Renal cortical epithelial cell (primary cell): ENCODE results near the gene SERF2. TPM values are rescaled to one million over a fixed set of nuclear protein-coding genes. Genes with fewer than 3 reads are reported as not detected.
A peak's percentile ranks its signal among the peaks of the same experiment; 100 is the strongest.
"Not testable (repeated sequence)": the region's sequence is repeated elsewhere in the genome, so short reads cannot be mapped to it uniquely, and the experiment has no call there.

ENCODE experiments used
- DNase-seq: peaks from one replicate; pipeline ENCODE4 v3.0.0-alpha.2; 2011; ENCODE audit warnings: low read depth
- total RNA-seq: library from RNA; depleted of rRNA; stranded (reverse); fragments of >200 nt; gene quantifications from 2 replicates; pipeline ENCODE4 v1.2.3, GENCODE V29; 2014

SERF2 gene
- total RNA-seq, 1 donor from 2014 or later: 780 TPM

DNA sequence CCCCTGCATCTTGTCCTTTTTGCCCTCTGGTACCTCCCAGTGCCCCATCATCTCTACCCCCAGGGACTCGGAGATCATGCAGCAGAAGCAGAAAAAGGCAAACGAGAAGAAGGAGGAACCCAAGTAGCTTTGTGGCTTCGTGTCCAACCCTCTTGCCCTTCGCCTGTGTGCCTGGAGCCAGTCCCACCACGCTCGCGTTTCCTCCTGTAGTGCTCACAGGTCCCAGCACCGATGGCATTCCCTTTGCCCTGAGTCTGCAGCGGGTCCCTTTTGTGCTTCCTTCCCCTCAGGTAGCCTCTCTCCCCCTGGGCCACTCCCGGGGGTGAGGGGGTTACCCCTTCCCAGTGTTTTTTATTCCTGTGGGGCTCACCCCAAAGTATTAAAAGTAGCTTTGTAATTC lies 1.5 kb downstream of the SERF2 start:
- DNase-seq: no peak

- no peak for DNase-seq
These were observed 2.3 kb downstream of the SERF2 start for GRCh38 chr15:43794269-43795037.

DNA sequence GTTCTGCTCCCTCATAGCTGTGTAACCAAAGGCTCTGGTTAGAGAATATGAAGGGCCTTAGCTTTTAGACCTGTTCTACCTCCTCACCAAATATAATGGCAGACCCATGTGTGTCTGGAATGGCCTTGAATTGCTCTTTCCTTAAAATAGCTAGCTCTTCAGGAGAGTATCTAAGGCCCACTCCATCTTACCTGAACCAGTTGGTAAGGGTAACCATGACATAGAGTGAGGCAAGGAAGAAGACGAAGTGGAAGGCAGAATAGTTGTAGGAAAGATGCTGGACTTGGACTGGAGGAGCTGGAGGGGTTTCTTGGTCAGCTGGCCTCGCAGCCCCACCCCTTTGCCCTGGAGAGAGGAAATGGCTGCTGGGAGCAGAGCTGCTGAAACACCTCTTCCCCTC lies 3.1 kb downstream of the SERF2 start:
- no peak for DNase-seq

GRCh38 chr15:43795997-43796396 lies 3.9 kb downstream of the SERF2 start:
- DNase-seq: no peak

DNA sequence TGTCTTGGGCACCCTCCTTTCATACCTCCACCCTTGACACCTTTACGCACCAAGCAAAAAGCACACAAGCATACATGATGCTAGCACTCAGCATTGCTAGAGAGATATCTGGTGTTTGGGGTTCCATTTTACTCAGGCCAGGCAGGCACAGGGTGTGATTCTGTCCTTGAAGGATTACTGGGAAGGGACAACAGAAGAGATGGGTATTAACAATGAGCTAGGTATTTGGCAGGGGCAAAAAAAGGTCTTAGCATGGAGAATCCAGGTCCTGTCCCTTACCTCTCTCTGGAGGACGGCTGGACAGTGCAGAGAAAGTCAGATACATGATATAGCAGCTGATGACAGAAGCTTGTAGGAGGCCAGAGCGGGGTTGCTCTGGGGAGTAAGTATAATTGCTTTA lies 4.4 kb downstream of the SERF2 start:
- no peak for DNase-seq

- no peak for DNase-seq
These were observed 7.3 kb downstream of the SERF2 start for GRCh38 chr15:43799209-43799944.

- no peak for DNase-seq
These were observed 7.8 kb downstream of the SERF2 start, which contains the start of gene SERINC4 for GRCh38 chr15:43799945-43800285. SERINC4 (minus strand) TSS chr15:43800220; CDS start chr15:43799986, 234 bp downstream.

GRCh38 chr15:43800286-43801141 lies 8.4 kb downstream of the SERF2 start, which contains the start of gene HYPK:
HYPK (plus strand) TSS chr15:43800599; CDS start chr15:43800623, 24 bp downstream.
- peak; percentile 79 for DNase-seq

GRCh38 chr15:43802676-43803075 lies 10.6 kb downstream of the SERF2 start:
- not testable (repeated sequence) for DNase-seq

- no peak for DNase-seq
These were observed 16.4 kb downstream of the SERF2 start for GRCh38 chr15:43808435-43808950.

- DNase-seq: no peak
These were observed 17.0 kb downstream of the SERF2 start for GRCh38 chr15:43808960-43809678.

- DNase-seq: not testable (repeated sequence)
These were observed 22.9 kb downstream of the SERF2 start for GRCh38 chr15:43815064-43815463.

- DNase-seq: no peak
These were observed 29.4 kb downstream of the SERF2 start for GRCh38 chr15:43821505-43821904.

GRCh38 chr15:43824302-43825246 lies 32.5 kb downstream of the SERF2 start, which contains the start of gene MFAP1:
MFAP1 (minus strand) TSS chr15:43824690; CDS start chr15:43824569, 121 bp downstream.
- peak; percentile 97 for DNase-seq

GRCh38 chr15:43825305-43825704 lies 33.2 kb downstream of the SERF2 start:
- DNase-seq: not testable (repeated sequence)

DNA sequence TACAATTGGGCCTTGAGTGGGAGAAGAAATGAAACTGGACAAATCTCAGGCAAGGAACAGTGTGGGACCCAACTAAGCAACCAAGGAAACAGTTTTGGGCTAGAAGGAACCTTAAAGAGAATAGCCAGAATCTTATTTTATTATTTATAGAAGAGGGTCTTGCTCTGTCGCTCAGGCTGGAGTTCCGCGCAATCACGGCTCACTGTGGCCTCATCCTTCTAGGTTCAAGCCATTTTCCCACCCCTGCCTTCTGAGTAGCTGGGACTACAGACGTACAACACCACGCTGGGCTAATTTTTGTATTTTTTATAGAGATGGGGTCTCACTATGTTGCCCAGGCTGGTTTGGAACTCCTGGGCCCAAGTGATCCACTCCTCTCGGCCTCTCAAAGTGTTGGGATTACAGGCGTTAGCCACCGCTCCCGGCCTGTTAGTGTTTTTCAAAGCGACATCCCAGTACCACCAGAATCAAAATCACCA lies 33.9 kb downstream of the SERF2 start:
- DNase-seq: no peak

GRCh38 chr15:43826508-43827341 lies 34.6 kb downstream of the SERF2 start, which contains the start of gene WDR76:
WDR76 (plus strand) TSS chr15:43827002; CDS start chr15:43827033, 31 bp downstream.
- DNase-seq: peak; percentile 65

GRCh38 chr15:43828061-43828657 lies 36.0 kb downstream of the SERF2 start:
- no peak for DNase-seq
